AG08395 (cell line): ENCODE data around the gene ZBTB46.
"Not testable (repeated sequence)": the region's sequence is repeated elsewhere in the genome, so short reads cannot be mapped to it uniquely, and the experiment has no call there.

Experiments
- DNase-seq: peaks from one replicate; pipeline ENCODE4 v3.0.0; 2012; ENCODE audit warnings: mixed read lengths, low spot score

Gene ZBTB46

DNA sequence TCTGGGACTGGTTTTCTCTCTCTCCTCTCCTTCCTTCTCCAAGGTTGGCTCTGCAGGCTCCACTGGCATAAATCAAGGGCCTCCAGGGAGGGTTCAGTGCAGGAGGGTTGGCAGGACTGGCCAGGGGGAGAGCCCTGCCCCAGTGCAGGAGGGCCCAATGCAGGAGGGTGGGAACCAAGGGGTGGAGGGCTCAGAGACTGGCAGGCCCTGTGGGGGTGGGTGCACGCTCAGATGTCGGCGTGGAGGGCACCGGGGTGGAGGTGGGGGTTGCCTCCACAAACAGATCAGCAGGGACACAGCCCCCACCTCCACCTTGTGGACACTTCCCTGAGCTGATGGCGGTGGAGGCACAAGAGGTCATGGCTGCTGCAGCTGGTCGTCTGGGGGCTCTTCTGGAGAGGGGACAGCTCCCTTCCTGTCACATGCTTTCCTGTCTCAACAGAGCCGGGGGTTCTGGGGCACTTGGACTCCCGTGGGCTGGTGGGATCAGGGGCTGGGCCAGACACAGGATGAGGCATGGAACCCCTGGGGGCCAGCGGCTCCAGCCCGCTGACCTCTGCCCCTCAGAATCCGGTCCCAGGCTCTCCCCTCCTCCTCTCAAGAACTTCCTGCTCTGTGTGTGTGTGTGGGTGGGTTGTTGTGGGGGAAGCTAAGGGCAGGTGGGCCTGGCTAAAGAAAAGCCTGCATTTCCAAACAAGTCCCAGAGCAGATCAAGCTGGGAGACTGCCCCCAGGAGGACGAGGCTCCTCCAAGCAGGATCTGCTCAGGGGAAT, 27.5 kb upstream of the ZBTB46 start:
- DNase-seq = no peak

DNA sequence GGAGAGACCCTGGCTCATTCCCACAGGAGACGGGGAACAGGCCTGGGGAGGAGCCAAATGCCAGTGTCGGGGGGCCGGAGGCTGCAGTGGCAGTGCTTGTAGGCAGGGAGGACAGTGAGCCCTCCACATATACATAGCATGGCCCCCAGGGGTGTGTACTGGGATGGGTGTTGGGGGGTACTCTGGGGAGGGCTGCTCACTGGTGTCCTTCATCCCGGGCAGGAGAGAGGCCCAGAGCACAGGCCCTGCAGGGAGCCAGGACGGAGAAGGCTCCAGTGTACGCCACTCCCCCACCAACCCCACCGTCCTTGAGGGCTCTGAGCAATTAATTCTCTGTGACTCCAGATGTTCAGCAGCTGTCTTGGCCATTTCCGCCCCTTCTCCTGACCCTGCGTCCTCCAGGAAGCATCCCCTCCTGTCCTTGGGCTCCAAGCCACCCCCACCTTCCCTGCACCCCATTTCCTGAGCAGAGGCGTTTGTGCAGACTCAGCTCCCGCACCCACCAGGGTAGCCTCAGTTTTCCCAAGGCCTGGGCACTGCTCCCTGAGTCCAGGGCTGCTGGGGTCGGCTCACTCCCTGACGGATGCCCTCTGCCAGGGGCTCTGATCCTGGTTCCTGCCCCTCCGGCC, 26.8 kb upstream of the ZBTB46 start:
- DNase-seq = no peak

DNA sequence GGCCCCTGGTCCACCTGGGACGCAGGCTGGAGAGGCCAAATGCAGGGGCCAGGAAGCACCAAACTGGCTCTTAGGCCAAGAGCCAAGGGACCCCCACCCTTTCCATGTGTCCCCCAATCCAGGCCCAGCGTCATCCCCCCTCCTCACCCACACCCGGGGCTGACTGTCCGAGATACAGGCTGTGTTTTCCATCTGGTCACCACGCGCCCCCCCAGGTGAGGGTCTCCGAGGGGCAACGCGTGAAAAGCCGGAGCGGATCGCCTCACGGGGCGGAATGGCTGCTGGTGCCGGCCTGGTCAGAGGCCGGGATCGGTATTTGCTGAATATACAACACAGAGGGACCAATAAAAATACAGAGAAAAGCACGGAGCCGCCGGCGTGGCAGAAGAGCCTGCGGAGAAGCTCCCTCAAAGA, 25.0 kb upstream of the ZBTB46 start:
- no peak for DNase-seq

DNA sequence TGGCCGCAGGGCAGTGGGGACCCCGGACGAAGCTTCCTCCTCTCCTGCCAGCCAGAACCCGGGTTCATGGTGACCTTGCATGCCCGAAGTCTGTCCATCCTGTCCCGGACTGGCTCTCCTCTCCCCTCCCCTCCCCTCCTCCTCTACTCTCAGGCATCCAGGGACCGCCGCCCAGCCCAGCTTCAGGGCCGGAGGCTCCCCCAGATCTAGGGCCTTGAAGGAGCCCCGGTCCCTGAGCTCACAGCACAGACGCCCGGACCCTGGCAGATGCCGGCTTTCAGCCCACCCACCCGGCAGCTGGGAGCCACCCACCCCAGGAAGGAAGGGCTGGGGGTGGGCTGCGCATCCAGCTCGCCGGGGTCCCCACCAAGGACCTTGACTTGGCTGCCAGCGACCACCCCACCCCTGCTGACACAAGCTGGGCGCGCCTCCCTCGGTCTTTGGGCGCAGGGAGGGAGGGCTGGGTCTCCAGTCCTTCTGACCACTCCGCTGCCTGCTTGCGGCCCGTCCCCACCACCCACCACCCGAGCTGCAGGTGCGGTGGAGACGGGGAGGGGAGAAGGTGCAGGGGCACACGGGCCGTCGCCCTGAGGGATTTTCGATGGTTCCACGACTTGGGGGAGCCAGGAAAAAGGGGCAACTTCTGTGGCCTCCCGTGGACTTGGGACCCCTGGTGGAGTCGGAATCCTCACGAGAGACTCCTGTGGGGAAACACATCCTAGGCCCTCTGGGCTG, 24.5 kb upstream of the ZBTB46 start:
- DNase-seq = no peak

DNA sequence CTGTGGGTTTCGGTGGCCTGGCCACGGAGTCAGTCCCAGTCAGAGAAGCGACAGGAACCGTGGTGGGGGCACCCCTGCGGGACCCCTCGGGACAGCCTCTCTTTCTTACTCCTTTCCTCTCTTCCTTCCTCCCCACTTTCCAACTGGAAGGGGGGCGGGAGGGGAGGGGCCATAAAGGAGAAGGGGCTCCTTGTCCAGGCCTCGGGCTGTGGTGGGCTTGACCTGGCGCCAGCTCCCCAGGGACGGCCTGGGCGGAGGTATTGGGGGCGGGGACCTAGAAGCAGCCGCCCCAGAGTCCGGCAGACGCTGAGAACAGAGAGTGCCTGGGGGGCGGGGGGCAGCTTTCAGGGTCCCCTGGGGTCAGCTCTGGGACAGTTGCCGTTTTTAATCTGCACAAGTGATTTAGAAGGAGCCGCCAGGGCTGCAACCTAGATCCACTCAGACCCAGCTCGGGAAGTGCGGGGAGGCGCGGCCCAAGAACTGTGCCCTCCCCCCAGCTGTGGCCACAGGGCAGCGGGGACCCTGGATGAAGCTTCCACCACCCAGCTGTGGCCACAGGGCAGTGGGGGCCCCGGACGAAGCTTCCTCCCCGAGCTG, 23.8 kb upstream of the ZBTB46 start:
- DNase-seq = no peak

DNA sequence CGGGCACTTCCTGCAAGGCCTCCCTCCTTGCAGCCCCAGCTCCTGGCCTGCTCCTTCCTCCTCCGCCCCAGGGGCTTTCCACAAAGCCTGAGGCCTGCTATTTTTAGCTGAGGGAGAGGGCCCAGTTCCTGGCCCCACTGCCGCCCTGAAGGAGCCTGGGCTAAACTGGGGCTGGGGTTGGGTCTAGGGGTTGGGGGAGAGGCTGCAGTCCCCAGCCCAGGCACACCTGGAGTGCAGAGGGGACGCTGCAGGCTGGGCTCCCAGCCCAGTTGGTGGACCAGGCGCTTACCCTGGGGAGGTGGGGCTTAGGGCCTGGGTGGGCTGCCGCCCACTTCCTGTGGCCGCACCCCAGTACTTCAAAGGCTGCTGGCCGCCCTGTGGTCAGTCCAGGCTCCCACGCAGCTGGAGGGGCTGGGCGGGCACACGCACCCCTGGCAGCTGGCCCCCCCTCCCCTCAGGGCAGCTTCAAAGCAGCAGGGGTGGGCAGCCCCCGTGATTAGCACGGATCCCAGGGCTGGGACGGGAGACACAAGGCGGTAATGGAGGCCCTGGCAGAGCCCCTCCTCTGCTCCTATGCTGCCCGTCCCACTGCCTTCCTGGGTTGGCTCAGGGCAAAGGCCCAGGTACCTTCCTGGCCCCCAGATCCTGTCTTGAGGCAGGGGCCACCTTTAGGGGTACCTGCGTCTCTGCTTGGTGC, 23.2 kb upstream of the ZBTB46 start:
- no peak for DNase-seq

DNA sequence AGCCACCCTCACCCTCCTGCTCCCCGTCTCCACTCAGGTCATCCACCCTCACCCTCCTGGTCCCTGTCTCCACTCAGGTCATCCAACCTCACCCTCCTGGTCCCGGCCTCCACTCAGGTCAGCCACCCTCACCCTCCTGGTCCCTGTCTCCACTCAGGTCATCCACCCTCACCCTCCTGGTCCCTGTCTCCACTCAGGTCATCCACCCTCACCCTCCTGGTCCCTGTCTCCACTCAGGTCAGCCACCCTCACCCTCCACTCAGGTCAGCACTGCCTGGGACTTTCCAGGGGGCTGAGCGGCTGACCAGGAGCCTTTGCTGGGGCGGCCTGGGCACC, 22.6 kb upstream of the ZBTB46 start:
- DNase-seq = not testable (repeated sequence)

DNA sequence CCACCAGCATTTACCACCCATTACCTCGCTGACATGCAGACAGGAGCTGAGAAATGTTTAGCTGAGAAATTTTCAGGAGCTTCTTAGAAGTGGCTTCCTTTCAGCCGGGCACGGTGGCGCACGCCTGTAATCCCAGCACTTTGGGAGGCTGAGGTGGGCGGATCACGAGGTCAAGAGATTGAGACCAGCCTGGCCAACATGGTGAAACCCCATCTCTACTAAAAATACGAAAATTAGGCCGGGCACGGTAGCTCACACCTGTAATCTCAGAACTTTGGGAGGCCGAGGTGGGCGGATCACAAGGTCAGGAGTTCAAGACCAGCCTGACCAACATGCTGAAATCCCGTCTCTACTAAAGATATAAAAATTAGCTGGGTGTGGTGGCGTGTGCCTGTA, 20.5 kb upstream of the ZBTB46 start:
- DNase-seq = not testable (repeated sequence)

DNA sequence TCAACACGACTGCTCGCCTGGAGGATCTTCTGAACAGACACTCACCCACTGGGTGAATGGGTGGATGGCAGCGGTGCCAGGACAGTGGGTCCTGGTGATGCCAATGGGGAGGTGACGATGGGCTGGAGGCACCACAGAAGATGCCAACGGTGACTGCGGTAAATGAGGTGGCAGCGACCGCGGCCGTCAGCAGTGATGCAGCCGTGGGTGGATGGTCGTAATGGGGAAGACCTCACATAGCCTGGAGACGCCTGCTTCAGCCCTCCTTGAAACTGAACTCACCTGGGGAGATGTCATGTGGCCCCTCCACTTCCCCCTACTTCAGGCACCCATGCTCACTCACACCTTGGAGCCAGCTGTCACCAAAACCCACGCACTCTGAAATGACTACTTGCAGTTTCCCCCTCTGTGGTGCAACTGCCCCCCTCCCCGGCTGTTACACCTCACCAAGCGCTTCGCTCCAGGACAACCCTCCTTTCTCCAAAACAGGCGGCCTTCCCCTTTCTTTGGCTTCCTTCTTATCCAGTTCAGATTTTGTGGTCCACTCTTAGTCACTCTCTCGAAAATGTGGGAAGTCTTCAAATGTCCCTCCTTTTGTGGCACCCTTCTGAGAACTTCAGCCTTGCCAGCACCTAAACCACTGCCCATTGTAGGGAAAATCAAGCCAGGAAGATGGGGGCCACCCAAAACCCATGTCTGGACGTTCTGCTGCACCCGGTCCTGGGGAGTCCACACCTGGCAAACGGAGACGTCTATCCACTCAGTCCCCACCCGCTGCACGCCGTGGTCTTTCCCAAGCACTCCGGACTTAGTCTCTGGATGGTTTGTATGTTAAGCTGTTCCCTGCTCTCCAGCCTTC, 19.9 kb upstream of the ZBTB46 start:
- no peak for DNase-seq

DNA sequence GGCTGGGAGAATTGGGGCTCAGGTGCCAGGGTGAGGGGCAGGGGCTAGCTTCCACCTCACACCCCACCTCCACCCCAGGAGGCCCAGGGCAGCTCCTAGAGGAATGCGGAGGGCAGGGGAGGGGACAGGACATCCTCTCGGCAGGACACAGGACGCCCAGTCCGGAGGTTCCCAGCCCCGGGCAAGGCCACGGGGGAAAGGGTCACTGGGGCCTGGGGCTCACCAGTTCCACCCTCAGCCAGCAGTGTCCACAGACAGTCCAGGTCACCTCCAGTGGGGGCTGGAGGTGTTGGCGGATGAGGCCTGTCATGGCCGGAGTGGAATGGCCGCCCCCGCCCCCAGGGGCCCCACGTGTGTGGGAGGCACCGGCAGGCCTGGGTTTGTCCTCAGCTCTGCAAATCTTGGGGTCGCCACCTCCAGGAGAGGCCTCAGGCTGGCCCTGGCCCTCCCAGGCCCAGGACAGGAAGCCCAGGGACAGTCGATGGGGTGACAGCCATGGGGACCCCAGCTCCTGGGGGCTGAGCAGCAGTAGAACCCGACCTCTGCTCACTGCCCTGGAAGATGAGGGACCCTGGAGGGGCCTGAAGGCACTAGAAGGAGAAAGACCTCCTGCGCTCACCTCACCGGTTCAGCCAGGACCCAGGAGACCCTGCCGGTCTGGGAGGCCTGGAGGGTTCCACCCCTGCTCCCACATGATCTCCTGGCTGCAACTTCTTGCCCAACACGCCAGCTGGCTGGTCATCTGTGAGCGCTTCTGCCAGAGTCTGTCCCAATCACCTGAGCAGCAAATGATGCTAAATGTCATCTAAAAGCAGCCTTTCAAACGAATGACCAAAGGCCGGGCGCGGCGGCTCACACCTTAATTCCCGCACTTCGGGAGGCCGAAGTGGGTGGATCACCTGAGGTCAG, 17.2 kb upstream of the ZBTB46 start:
- DNase-seq = no peak

DNA sequence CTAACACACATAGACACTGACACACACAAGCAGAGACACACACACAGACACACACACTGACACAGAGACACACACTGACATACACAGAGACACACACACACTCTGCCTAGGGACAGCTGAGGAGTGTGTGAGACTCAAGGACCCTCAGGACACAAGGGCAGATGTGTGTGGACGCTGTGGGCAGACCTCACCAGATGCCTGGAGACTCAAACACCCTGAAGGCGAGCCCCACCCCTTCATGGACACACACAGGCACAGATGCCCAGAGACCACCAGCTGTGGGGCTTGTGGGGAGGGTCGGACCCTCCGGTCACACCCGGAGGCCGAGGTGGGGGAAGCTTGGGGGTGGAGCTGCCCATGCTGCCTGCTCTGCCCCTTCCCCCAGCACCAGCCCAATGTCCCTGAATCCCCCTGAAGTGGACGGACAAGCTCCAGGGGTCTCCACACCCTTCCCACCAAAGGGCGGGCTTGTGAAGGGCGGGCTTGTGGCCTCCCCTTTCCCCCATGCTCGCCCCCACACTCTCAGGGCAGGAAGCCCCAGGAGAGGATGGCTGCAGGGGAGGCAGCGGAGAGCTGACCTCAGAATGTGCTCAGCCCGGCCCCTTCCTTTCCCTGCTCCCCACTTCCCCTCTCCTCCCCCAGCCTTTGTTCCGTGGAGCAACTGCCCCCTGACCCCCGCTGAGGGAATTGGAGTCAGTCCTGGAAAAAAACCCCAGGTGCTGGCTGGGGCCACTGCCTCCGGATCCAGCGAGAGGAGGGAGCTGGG, 16.4 kb upstream of the ZBTB46 start:
- no peak for DNase-seq

DNA sequence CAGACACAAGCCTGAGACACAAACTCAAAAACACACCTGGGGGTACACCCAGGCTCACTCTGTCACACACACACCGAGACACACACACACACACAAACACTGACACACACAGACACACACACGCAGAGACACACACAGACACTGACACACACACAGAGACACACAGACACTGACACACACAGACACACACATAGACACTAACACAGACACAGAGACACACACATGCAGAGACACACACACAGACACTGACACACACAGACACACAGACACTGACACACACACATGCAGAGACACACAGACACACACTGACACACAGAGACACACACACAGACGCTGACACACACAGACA, 15.8 kb upstream of the ZBTB46 start:
- no peak for DNase-seq

DNA sequence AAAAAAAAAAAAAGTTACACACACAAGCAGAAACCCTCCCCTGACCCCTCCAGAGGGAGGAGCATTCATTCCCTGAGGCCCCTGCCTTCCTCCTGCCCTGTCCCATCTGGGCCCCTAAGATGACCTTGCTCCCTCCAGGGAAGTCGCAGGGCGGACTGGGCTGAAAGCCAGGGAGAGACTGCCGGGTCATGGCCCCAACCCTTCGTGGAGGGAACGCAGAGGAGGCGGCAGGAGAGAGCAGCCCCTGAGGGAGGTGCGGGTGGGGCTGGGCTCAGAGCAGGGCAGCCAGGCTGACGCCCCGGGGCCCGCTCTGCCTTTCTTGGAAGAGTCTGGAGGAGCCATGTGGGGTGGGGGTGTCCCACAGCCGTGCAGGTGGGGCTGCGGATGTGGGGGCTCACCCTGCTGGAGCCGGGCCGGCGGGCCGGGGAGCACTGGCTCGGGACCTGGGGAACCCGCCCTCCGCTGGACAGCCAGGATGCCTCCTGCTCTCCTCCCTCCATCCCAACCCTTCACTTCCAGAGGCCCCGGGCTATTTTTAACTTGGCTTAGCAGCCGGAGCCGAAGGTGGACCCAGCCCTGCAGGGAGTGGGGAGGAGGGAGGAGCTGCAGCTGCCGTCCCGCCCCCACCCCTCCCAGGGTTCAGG, 15.2 kb upstream of the ZBTB46 start:
- no peak for DNase-seq

DNA sequence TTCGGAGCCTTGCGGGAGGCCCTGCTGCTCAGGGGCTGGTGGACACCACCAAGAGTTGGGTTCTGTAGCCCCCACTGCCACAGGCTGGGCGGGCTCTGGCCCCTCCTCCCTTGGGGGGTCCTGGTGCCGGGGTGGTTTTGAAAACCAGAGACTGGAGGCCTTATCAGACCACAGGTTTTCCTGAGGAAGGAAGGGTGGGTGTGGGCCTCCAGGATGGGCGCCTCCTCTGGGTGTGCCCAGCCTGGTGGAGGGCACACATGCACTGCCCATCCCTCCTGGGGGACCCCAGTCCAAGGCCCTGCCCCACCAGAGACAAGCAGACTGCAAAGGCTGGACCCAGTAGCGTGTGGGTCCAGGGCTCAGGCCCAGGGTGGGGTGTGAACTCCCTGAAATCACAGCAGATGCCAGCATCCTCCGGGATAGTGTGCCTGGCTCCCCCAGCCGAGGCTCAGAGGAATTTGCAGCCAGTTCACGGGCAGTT, 13.5 kb upstream of the ZBTB46 start:
- DNase-seq = no peak

DNA sequence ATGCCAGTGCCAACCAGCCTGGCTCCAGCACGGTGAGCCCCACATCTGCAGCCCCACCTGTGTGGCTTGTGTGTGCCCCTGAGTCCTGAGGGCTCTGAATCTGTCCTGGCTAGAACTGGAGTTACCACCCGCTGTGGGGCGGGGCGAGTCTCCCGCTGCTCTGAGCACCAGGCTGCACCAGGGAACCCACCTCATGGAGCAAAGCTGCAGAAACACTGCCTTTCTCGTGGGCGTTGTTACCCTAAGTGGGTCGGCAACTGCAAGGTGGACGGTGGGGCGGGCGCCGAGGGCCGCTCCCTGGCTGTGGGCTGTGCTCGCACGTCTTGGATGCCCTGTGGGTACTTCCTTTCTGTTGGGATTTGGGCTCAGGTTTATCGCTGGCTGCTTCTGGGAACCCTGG, 12.7 kb upstream of the ZBTB46 start:
- no peak for DNase-seq

DNA sequence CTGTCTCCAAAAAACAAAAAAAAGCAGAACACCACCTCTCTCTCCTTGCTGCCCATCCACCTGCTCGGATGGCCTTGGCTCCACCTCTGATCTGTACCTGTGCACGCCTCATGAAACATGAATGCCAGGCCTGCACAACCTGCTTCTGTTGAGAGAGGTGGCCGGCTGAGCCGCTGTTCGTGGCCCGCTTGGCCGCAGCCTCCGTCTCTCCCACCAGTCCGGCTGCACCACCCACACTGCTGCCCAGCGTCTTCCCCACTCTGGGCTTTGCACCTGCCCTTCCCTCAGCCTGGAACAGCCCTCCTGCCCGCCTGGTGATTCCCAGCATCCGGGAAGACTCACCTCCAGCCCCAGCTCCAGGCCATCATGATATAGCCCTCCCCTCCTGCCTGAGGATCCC, 12.2 kb upstream of the ZBTB46 start:
- DNase-seq = no peak

DNA sequence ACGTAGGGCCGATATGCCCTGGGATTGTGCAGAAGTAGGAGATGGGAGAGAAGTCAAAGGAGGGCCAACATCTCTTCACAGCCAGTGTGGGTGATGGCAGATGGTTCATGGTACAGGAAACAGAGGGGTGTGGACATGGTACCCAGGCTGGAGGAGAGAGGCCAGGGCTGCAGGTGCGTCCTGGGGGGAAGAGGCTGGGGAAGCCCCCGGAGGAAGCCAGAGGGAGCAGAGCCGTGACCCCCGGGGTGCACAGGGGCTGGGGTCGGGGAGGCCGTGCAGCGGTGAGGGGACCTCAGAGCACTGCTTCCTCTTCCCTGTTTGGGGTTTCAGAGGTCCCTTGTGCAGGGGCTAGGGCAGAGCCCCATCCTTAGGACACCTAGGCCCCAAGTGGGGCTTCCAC, 11.2 kb upstream of the ZBTB46 start:
- DNase-seq = no peak

DNA sequence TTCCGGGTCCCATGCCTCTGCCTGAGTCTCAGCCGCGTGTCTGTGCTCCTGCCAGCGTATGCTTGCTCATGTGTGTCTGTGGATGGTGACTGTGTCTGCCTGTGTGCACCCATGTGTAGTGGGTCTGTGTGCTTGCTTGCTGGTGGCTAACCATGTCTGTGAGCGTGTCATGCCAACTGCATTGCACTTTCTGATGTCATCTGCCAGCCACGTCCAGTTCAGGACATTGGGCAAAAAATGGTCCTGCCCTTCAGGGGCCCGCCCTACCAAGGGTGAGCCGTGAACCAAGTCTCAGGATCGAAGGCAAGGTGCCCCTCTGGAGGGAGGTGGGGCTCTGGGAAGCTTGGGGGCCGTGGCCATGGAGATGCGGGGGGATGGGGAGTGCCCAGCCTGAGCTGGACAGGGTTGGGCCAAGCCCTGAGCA, 9.4 kb upstream of the ZBTB46 start:
- no peak for DNase-seq

DNA sequence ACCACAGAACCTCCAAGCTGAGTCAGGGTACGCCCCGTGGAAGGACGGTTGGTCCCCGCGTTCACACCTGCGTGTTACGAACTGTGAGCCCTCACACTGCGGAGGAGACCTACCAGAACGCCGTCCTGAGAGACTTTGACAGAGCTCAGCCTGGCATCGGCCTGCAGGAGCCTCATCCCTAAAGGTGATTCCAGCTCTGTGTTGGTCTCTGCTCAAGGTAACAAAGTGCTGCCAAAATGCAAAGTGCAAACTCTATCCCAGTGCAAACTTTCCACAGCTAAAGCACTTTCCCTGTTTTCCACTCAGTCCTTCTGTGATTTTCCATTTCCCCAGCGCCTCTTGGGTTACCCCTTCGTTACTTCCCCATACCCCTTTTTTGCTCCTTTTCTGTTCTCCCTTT, 8.6 kb upstream of the ZBTB46 start:
- DNase-seq = no peak
